Bone marrow (tissue), 2 donors: ENCODE data around the gene ZDHHC1.

ENCODE experiments used
- DNase-seq, 2 donors: peaks; one replicate each; lab custom pipeline; 2025; lab: John Stamatoyannopoulos, UW

Gene ZDHHC1, protein sequence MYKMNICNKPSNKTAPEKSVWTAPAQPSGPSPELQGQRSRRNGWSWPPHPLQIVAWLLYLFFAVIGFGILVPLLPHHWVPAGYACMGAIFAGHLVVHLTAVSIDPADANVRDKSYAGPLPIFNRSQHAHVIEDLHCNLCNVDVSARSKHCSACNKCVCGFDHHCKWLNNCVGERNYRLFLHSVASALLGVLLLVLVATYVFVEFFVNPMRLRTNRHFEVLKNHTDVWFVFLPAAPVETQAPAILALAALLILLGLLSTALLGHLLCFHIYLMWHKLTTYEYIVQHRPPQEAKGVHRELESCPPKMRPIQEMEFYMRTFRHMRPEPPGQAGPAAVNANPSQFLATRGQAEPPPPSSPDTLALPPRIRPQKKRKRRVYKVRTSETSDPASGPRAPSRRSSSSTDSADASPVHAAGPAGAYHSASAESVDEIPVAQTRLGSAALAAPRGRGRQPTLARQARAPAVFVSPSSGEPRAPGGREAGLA

DNA sequence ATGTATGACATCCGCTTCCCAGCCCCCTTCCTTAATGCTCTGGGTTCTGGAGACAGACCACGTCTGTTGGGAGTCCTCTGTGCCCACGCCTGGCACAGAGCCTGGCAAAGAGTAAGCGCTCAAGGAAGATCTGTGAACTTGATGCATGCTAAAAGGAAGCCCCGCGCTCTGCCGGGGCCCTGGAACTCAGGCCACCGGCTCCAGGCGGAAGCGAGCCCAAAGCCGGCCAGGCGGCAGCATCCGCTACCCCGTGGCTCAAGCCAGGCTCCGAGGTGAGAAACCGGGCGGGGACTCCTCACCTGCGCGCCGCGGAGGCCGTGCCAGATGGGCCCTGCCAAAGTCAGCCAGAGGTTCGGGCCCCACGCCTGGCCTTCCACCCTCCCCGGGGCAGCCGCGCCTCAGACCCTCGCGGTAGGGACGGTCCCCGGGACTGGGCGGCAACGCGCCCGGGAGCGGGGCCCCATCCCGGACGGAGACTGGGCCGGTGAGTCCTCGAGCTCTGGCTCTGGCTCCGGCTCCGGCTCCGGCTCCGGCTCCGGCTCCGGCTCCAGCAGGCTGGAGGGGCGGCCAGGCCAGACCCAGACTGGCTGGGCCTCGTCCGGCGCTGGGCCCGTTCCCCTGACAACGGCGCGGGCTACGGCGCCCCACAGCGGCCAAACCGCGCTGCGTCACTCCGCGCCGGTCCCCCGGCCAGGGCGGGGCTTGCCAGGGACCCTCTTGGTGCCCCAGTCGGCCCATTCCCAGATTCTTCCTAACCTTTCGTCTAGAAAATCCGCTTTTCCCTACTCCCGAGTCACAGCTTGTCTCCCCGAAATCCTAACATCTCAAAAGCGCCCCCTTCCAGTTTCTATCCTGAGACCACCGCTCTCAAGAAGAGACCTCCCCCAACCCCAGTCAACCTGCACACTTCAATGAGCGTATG, at the start of gene ZDHHC1:
Gene ZDHHC1, minus strand, starts transcription at position 606 of the 922 bp plus-strand sequence. CDS start 8,702 bp downstream, outside the sequence.
- peak in 1 of 2 donors; percentile 39 for DNase-seq

DNA sequence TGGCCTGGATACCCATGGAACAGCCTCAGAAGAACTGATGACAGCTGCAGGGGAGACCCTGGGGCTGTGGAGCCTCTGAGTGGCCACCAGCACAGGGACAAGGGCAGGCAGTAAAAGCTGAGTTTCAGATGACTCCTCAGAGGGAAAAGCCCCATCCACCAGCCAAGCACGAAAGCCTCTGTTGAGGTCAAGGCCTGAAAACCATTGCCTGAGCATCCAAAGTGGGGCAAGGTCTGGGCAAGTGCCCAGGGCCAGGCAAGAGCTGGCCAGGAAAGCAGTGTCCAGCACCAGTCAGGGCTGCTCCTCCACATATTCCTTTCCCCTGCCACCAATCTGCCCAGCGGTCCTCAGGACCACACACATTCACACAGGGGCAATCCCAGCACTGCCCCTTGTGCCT, 48.3 kb upstream of the ZDHHC1 start:
- DNase-seq, result no peak

DNA sequence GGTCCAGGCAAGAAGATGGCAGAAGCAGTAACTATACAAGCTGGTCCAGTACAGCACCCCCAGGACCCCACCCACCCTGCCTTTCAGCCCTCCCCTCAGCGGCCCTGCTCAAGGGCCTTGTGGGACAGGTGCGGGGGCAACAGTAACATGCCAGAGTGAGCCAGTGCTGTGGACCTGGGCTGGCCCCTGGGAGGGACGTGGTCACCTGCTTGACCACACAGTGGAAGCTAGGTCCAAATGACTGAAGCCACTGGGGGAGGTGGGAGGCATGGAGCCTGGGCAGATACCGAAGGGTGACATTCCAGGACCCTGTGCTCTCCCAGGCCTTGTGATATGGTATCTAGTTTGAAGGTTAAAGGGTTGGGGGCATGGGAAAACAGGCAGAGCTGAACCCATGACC, 47.4 kb upstream of the ZDHHC1 start:
- DNase-seq, result no peak

DNA sequence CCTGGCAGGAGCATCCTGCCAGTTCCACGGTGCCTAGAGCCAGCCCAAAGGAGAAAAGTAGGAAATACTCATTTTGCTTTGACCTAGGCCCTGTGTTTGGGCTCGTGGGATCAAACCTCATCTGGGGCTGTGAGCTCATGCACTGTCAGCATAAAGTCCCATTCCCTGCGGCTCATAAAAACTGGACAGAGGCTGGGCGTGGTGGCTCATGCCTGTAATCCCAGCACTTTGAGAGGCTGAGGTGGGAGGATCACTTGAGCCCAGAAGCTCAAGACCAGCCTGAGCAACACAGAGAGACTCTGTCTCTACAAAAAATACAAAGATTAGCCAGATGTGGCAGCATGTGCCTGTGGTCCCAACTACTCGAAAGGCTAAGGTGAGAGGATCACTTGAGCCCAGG, 46.8 kb upstream of the ZDHHC1 start:
- DNase-seq, result no peak

DNA sequence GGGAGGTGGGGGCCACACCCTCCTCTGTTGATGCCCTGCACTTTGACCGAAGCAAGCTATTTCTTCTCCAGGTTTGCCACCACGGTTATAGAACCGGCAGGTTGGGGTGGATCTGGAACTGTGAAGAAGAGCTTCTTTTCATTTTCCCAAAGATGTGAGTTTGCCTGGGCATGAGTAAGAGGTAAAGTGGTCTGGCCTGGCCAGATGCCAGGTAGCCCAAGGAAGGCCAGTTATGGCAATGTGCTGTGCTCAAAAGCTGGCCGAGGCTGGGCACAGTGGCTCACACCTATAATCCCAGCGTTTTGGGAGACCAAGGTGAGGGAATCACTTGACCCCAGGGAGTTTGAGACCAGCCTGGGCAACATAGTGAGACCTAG, 46.0 kb upstream of the ZDHHC1 start:
- no peak for DNase-seq

DNA sequence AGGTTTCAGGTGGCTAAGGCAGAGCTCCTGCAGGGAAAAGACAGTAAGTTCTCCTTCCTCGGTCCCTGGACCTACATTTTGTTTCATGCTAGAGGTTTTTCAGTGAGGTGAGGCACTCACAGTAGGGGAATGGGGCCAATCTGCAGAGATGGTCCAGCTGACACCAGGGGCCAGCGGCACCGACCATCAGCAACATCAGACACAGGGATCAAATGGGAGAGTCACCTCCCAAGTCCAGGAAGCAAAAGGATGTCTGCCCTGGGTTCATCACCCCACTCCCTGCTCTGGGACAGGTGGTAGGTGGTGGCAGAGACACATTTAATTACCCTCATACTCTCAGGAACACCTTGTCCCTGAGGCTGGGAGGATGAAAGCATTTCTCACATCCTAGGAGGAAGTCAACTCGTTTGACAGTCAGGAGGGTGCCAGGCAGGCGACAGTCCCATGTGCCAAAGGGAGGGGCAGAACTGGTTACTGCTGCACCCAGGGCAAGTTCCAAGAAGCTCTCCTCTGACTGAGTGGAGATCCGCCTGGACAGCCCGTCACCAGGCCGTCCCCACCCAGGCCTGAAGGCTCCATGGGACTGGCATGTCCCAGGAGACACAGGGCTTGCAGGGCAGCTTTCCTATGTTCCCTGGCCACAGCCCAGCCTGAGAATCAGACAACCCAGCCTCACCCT, 45.5 kb upstream of the ZDHHC1 start:
- no peak for DNase-seq

DNA sequence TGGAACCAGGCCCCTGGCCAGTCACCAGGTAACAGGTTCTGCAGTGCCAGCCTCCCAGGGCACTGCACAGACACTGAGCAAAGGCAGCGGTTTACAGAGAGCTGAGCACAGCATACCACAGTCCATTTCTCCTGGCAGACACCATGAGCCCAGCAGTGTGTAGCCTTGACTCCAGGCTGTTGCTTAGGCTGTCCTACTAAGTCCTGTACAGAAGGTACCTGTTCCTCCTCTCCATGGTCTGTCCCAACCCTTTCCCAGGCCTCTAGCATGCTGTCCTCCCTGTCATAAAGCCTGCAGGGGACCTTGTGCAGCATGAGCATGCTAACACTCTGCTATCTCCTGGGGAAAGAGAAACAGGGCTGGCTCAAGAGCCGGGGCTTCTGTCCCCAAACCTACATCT, 44.7 kb upstream of the ZDHHC1 start:
- no peak for DNase-seq

DNA sequence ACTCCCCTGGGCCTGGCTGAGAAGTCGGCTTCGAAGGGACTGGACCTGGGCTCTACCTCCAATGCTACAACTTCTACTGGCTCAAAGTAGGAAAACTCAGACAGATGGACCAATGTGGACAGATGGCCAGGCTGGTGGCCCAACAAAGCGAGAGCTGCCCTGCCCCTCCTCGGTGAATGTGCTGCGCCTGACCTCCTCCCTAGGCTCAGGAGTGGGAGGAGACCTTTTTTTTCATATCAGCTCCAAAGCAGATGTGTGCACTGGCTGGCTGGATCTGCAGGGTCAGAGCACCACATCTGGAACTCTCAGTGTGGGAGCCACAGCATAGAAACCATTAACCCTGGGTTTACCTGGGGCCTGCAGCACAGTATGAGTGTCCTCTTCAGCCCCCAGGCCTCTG, 43.9 kb upstream of the ZDHHC1 start:
- DNase-seq, result no peak

DNA sequence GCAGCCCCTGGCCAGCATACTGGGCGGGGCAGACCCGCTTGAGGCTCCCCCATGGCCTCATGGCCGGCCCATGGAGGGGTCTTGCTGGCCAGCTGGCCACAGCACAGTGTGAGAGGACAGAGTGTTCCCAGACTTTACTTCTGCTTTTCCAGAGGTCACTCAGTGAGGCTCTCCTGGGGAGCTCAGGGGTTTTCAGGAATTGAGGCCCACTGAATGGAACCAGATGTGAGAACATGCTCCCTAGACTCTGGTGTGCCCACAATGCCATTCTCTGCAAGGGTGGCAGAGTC, 43.5 kb upstream of the ZDHHC1 start:
- no peak for DNase-seq

DNA sequence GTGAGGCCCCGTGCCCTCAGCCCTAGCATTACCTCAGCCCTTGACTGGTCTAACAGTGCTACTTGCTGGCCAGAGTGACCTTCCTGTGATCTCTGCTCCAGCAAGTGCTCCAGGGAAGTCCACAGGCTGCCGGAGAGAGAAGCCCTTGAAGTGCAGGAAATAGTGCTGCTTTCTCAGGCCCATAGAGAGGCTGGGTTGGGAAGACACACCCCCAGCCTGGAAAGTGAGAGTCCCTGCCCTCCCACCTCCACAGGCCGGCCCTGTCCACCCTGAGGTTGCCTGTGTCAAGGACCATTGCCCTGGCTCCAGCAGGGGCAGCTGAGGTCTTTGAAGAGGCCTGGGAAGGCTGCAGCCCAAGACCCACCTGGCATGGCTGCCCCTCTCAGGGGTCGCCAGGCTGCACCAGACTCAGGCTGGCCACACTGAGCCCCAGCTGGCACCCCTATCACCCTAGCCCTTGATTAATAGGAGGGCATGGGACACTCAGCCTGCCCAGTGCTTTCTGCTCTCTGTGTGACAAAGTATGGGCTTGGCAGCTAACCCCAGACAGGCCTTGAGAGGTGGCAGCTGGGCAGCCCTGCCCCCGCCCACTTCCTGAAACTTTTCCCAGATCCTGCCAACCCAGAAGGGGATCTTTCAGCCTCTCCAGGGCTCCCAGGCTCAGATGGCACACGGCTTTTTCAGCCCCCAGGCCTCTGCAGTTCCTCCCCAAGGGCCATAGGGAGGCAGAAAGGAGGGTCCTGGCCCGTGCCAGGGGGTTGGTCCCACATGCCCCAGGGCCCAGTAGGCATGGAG, 43.0 kb upstream of the ZDHHC1 start:
- DNase-seq, result no peak

DNA sequence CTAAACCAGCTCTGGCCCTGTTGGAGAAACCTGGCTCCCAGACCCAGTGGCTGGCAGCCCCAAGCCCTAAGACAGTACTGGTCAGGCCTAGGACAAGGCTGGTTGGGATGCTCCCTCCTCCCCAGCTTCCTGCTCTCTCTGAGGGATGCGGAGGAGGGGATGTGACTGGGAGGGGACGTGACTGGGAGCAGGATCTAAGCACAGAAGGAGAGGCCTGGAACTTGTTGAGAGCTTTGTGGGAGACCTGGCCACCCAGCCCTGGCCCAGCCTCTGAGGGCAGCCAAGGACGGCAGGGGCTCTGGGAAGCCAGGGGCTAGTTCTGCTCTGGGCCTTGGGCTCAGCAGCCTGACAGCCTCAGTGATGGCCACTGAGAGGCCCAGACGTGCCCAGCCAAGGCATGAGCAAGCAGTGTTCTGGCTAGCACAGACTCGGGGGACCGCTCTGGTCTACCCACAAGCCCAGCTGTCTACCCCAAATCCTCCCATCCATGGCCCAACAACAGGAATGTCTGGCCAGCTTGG, 41.9 kb upstream of the ZDHHC1 start:
- DNase-seq, result no peak

DNA sequence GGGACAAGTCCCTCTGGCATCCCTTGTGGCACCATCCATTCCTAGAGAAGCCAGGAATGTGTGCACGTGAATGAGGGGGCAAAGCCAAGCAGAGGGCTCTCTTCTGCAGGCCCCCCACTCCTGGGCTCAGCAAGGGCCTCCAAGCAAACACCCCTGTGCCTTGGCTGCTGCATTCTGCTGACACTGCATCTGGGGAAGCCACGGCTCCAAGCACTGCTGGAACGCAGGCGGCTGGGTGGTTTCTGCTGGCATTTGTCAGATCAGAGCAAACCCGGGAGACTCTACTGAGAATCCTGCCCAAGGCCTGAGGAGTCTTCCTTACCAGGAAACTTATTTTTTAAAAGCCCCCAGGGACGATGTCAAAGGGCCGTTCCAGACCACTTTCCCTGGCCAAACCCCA, 41.3 kb upstream of the ZDHHC1 start:
- DNase-seq, result no peak

DNA sequence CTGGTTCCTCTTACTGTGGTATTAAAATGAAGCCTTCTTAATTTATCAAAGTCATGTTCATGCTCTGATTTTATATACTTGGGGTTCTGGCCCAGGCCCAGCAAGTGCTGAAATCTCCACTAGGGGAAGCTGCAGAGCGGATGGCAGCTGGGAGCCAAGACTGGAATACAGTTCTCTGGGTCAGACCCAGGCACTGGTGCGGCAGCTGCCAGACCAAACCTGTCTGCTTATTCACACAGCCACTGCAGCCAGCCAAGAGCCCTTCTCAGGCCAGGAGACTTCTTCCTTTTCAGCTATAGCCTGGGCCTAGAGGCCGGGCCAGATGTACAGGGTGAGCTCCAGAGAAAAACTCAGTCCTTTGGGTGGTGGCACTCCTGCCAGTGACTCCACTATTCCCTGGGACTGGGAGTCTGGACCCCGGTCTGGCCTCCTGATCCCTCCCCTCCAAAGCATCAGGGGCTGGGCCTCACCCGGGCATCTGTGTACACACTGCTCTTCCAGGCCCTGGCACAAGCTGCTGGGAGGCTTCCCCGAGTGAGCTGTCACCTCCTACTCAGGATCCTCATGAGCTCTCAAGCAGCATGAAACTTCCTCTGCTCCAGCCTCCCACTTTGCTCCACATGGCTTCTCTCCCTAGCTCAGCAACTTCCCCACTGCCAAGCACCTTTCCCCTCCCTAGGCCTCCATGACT, 40.3 kb upstream of the ZDHHC1 start:
- no peak for DNase-seq

DNA sequence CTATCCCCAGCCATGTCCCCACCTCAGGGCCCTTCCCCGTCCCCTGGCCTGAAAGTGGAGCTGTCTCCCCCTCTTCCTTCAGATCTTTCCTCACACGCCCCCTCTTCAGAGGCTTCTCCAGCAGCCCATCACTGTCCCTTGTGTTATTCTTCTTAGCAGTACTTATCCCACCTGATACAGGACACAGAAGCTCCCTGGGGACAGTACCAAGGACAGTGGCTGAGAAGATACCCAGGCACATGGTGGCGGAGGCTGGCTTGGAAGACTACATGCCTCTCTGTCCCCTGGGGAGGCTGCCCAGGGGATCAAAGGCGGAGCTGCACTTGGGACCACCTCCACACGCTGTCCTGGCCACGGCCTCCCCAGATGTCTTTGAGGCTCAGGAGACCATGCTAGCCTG, 38.6 kb upstream of the ZDHHC1 start:
- no peak for DNase-seq

DNA sequence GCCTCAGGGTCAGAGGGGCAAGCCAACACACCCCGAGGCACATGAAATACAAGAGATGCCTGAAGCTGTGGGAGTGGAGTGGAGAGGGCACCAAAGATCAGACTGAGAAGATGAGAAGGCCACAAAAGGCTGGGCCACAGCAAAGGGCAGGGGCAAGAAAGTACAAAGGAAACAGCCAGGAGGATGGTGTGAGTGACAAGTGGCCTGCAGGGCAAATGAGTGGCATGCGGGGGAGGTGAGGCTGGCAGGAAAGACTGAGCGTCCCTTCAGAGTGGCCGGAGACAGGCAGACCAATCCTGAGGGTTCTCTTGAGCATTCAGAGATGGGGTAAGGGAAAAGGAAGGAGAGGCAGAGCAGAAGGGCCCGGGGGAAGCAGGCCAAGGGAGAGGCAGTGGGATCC, 37.8 kb upstream of the ZDHHC1 start:
- no peak for DNase-seq

DNA sequence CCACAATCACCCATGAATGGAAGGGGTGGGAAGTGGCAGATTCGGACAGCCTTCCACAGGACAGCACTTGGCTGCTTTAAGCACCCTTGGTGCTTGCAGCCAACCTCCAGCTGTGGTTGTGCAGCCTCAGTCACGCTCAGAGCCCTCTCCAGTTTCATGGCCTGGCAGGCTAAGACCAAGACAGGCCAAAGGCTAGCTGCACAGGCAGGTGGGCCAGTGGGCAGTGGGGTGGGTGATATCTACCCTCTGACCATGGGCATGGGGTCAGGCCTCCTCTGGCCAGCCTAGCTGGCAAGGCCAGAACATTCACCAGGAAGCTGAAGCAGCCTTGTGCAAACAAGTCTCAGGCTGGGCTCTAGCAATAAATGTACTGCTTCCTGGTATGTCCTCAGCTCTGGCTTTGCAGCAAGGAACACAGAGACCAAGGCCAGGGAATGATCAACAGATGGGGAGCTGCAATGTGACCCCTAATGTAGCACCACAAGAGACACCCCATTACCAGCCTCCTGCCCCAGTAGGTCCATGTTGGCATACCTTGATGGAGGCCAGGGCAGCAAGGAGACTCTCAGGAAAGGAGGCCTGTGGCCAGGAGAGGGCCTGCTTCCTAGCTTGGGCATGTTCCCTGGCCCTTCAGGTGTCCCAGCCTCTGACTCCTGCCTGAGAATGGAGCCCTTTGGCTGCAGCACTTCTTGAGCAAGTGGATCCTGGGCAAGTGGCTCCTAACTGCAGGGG, 35.6 kb upstream of the ZDHHC1 start:
- no peak for DNase-seq

DNA sequence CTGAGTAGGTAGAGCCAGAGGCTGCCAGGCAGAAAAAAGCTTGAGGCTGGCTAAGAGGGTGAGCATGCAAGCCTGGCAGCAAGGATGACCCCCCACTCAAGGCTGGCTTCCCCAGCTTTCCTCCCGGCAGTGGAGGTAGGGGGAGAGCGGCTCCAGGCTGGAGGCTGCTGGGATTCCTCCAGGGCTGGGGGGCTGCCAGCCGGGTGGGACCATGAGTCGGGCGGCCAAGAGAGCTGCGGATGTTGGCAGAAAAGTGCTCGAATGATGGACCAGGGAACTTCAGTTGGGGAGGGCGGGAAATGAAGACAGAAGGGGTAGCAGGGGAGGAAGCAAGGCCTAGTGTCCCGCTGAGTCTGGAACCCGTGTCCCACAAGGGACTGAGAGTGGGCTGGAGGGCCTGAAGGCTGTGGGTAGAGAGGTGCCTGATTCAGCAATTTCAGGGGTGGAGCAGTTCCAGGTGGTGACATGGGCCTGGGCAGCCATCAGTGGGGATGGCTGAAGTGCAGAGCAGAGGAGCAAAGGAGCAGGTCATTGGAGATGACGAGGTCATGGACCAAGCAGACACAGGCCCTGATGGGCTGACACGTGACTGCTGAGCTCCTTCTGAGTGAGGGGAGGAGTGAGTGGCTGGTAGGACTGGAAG, 34.9 kb upstream of the ZDHHC1 start:
- DNase-seq, result no peak

DNA sequence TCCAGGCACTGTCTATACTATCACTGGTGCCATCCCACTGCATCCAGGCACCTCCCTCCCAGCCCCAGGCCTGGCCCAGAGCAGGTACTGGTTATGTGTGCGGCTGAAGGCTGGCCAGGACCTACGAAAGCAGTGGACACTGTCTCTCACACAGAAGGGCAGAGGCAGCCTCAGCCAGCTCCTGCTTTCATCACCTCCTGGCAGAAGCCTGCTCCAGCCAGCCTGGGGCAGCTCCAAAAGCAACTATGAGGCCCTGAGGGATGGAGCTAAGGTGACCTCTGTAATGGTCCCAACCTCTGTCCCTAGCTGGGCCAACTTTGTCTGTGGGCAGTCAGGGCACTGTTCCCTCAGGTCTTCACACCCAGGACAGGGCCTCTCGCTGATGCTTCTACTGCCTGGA, 33.5 kb upstream of the ZDHHC1 start:
- DNase-seq, result no peak

DNA sequence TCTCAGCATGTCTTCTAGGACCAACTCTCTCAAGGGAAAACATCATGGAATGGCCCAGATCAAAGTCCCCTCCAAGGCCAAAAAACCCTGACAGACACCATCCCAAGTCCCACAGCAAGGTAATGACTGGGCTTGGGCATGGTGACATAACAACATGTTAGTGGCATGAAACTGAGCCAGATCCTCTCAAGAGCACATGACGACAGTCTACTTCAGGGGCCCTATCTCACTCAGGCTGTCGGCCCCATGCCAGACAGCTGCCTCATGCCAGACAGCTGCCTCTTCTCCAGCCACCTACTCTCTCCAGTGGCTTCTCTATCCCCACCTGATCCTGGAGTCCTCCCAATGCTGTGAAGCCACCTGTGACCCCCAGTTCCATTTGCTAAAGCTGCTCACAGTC, 33.1 kb upstream of the ZDHHC1 start:
- no peak for DNase-seq

DNA sequence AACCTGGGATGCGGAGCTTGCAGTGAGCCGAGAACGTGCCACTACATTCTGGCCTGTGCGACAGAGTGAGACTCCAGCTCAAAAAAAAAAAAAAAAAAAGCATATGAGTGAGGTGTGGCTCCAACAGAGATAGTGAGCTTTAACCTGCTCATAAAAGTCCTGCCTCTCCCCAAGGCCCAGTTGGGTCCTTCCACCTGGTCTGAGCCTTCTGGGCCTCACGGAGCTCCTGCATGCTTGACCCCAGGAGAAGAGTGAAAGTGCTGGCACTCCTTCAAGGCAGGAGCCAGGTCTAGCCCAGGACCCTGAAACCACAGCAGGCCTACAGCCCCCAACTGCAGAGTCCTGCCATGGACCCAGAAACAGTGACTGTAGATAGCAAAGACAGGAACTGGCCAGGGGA, 32.3 kb upstream of the ZDHHC1 start:
- no peak for DNase-seq
